Femur (tissue), 1 donor: ENCODE measurements around the gene PAPPA2.

ENCODE experiments used
- DNase-seq: peaks from one replicate; pipeline ENCODE4 v3.0.0-alpha.2; 2017

Gene PAPPA2

GRCh38 chr1:176499671-176500070 lies 36.7 kb downstream of the PAPPA2 start:
- no peak for DNase-seq

DNA sequence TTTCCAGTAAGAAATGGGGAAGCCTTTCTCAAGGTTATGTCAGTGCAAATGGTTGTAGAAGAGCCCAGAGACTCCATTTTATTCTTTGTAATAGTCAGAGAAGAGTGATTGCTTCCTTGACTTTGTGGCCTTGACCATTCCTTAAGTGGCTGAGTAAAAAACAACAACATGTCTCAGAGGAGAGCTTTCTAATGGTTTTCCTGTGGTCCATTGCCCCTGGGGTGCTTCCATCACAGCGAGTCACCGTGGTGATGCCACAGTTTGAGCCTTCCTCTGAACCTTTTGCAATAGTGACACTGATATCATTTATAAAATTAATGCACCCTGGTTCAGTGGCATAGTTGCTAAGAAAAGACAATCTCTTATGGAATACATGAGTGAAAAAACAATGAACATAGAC lies 38.6 kb downstream of the PAPPA2 start:
- DNase-seq = no peak

GRCh38 chr1:176504848-176505553 lies 42.0 kb downstream of the PAPPA2 start:
- DNase-seq = no peak

DNA sequence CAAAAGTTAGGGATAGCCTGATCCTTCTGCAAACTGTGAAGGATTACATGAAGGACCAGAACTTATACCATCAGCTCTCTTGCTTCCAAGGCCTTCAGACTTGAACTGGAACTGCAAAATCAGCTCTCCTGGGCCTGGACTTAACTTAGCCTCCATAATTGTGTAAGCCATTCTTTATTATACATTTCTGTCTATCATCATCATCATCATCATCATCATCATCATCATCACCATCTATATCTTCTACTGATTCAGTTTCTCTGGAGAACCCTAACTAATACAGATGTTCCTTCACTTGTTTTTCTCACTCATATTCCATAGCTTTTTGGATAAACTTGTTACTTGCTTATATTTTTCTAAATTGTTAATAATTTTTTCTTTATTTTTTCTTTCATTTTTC lies 50.0 kb downstream of the PAPPA2 start:
- DNase-seq = no peak

GRCh38 chr1:176515310-176515709 lies 52.3 kb downstream of the PAPPA2 start:
- no peak for DNase-seq

DNA sequence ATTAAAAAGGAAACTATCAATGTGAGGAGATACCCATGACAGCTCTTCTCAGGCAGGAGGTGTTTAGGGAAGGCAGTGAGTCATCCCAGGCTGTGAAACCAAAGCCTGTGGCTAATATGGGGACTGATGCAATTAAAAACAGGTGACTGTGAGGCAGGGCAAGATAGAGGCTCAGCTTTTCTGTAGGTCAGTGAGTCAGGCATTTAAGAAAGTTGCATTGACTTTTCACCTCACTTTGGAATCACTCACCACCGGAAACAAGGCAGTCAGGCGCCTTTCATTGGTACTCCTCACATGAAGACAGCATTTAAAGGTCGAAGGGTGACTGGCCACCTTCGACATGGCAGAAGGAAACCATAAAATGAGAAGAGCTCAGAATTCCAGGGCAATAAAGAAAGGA lies 54.5 kb downstream of the PAPPA2 start:
- DNase-seq = no peak

DNA sequence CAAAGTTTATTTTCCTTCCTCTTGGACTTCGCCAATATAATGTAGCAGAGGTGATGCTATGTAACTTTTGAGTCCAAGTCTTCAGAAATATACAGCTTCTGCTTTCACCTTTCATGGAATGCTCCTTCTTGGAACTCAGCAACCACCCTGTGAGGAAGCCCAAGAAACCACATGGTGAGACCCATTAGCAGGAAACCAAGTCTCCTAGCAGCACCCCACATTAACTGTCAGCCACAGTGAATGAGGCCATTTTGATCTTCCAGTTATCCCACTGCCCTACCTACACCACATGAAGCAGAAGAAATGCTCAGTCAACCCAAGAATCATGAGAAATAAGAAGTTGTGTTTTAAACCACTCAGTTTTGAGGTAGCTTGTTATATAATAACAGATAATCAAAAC lies 58.2 kb downstream of the PAPPA2 start:
- DNase-seq = no peak

- no peak for DNase-seq
Observed at GRCh38 chr1:176522310-176522845, 59.4 kb downstream of the PAPPA2 start.

- no peak for DNase-seq
Observed at GRCh38 chr1:176529395-176530090, 66.6 kb downstream of the PAPPA2 start.

DNA sequence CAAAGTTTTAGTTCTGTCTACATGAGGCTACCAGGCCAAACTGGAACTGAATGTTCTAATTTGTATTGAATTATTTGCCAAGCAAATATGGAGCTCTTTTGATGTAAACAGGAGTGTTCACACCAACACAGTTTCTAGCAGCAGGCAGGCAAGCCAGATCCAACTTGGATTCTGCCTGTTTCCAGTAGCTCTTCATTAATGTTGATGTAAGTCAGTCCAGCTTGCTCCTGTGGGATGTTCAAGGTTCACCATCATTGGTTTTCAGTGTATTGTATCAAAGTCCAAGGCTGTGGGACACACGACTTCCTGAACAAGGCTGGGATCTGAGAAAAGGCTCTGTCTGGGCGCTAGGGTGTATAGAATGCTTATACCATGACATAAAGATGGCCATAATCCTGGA lies 68.1 kb downstream of the PAPPA2 start:
- no peak for DNase-seq

GRCh38 chr1:176531921-176532897 lies 69.2 kb downstream of the PAPPA2 start:
- no peak for DNase-seq

DNA sequence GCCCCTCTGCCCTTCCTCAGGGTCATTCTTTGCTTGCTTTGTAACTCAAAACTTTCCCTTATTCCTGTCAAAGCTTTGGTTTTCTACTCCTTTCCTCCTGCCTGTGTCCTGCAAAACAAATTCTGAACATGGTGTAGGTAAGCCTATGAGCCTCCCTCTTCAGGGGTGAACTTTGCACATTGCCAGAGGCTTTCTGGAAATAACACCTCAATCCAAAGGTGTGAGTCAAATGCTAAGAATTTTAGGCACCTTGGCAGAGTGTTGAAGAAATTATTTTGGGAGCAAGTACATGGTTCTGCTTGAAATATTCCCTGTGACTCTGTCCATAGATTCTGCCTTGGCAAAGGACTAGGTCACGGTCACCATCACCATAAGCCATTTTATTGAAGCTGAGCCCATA lies 70.0 kb downstream of the PAPPA2 start:
- DNase-seq = no peak

DNA sequence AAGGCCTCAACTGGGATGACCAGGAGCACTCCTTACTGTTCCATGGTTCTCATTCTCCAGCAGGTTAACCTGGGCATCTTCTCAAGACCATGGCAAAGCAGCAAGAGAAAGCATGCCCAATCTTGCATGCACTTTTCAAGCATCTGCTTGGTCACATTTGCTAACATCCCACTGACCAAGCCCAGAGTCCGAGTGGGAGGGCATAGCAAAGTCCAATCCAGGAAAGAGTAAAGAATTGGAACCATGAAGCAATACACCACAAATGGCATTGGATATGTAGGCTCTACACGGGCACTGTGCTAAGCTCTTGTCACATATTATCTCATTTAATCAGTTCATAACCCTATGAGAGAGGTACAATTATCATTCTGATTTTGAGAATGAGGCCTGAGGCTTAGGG lies 73.6 kb downstream of the PAPPA2 start:
- DNase-seq = no peak

- DNase-seq = no peak
Observed at GRCh38 chr1:176539018-176539417, 76.0 kb downstream of the PAPPA2 start.

DNA sequence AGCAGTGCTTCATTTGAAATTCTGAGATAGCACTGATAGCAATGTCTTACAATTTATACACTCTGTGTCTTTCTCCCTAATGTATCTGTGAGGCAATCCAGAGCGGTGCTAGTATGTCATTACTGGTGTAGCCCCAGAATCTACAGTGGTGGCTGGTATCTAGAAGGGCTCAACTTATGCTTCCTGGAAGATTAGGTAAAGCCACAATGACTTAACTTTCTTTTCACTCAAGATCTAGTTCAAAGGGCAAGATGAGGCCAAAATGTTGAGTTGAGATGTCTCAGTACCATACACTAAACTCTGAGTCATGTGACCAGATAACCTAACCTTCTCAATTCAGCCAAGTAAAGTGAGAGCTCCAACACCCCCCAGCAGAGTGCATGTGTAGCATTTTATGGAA lies 77.5 kb downstream of the PAPPA2 start:
- no peak for DNase-seq

GRCh38 chr1:176541663-176542062 lies 78.7 kb downstream of the PAPPA2 start:
- no peak for DNase-seq

GRCh38 chr1:176542352-176542751 lies 79.4 kb downstream of the PAPPA2 start:
- DNase-seq = no peak

GRCh38 chr1:176543360-176544129 lies 80.6 kb downstream of the PAPPA2 start:
- DNase-seq = no peak

GRCh38 chr1:176545034-176545639 lies 82.2 kb downstream of the PAPPA2 start:
- DNase-seq = no peak

DNA sequence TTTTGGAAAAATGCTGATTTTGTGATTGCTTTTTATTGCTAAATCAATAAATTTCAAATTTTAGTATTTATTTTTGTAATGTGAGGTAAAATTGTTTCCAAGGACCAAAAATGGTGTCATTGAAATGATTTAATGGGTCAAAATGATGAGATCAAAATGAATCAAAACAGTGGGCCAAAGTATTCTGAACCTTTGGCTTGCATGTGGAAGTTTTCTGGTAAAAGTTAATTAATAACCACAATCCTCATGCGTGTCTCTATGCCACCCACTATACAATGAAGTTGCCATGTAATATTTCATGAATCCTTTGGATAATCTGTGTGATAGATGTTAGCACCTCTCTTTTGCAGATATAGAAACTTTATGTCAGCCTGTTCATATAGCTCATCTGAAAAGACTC lies 83.8 kb downstream of the PAPPA2 start:
- DNase-seq = no peak

GRCh38 chr1:176551146-176551545 lies 88.2 kb downstream of the PAPPA2 start:
- DNase-seq = peak; percentile 33
